Transverse colon (tissue), 3 donors: ENCODE data around the gene SEPTIN2.

Source experiments
- EP300 ChIP-seq: sonication (generic); formaldehyde crosslinking; IDR thresholded peaks from one replicate; pipeline ENCODE4 v1.6.1; 2017; ENCODE audit warnings: antibody characterized with exemption, low read depth
- POLR2A ChIP-seq: fragments of 450-650 bp; IDR thresholded peaks from one replicate; pipeline ENCODE4 v1.6.1; 2016; ENCODE audit warnings: antibody characterized with exemption, mild to moderate bottlenecking, moderate library complexity
- TF ChIP-seq, protein P1 (sequence below), 5 experiments: fragments of 200-600 bp in 3 of 5; fragments of 450-650 bp in 2 of 5; sonication (generic) in 3 of 5; IDR thresholded peaks; 1 replicate in 2 of 5; 2 replicates in 3 of 5; pipeline ENCODE4 v1.5.1; 2016 to 2017; ENCODE audit warnings: antibody characterized with exemption in 5 of 5, inconsistent platforms in 3 of 5, mild to moderate bottlenecking in 2 of 5, moderate library complexity in 1 of 5

DNA sequence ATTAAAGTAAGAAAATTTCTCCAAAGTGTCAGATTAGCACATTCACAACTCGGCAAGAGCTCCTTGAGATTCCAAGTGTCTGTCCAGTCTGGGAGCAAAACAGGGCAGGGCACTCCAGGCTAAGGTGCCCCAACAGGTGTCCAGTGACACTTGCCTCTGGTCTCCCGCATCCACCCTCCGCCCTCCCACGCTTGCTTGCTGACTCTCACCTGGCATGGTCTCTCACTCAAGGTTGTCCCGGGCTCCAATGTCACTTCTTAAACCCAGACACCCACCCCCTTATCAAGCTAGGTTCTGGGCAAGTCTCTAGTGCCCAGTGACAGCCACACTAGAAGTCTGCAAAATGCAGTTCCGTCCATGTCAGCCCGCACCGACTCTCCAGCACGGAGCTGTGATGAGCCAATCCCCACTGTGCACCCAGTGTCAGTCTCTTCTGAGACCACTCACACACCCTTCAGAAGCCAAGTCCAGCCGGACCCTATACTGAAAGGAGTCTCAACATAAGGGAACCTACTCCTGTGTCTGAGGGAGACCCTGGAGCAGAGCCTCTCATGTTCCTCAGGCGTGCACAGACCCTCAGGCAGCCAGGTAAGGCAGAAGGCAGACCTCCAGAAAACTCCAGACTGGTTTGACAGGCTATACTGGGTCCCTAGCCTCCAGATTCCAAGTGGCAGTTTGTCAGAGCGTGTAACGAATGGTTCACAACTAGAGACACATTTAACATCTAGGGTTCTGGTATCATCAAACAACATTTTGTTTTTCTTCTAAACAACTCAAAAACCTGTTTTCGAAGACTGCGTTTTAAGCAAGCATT, 45.8 kb upstream of the SEPTIN2 start:
- no peak for TF ChIP-seq EP300
- TF ChIP-seq, protein P1, sequence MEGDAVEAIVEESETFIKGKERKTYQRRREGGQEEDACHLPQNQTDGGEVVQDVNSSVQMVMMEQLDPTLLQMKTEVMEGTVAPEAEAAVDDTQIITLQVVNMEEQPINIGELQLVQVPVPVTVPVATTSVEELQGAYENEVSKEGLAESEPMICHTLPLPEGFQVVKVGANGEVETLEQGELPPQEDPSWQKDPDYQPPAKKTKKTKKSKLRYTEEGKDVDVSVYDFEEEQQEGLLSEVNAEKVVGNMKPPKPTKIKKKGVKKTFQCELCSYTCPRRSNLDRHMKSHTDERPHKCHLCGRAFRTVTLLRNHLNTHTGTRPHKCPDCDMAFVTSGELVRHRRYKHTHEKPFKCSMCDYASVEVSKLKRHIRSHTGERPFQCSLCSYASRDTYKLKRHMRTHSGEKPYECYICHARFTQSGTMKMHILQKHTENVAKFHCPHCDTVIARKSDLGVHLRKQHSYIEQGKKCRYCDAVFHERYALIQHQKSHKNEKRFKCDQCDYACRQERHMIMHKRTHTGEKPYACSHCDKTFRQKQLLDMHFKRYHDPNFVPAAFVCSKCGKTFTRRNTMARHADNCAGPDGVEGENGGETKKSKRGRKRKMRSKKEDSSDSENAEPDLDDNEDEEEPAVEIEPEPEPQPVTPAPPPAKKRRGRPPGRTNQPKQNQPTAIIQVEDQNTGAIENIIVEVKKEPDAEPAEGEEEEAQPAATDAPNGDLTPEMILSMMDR (IDR thresholded peaks at IDR 0.05) = no peak
- no peak for TF ChIP-seq POLR2A
